Tibial artery (tissue), 4 donors: ENCODE data around the gene ITGA5.
"Not testable (repeated sequence)": the region's sequence is repeated elsewhere in the genome, so short reads cannot be mapped to it uniquely, and the experiment has no call there.

Experiments
- DNase-seq, 2 donors: peaks; one replicate each; pipeline ENCODE4 v3.0.0-alpha.2; 2019
- H3K27ac ChIP-seq, 2 donors: fragments of 200-600 bp; sonication (generic) in 1 of 2; 1 replicate in 1 of 2; 2 replicates in 1 of 2; pipeline ENCODE4 v1.5.1; 2018 to 2019; ENCODE audit warnings: mild to moderate bottlenecking in 1 of 2
- H3K27me3 ChIP-seq, 2 donors: fragments of 200-600 bp; sonication (generic) in 1 of 2; one replicate each; pipeline versions ENCODE4 v1.5.1 to v1.6.0; 2016 to 2019
- H3K36me3 ChIP-seq, 3 donors: fragments of 200-600 bp; sonication (generic) in 2 of 3; one replicate each; pipeline ENCODE4 v1.5.1; 2016 to 2019; ENCODE audit warnings: mild to moderate bottlenecking in 2 of 3
- H3K4me1 ChIP-seq, 4 donors: fragments of 200-600 bp; sonication (generic) in 2 of 4; 1 replicate in 3 of 4; 2 replicates in 1 of 4; pipeline ENCODE4 v1.5.1; 2016 to 2019
- H3K4me3 ChIP-seq, 2 donors: fragments of 200-600 bp; sonication (generic) in 1 of 2; 1 replicate in 1 of 2; 2 replicates in 1 of 2; pipeline ENCODE4 v1.5.1; 2018 to 2019; ENCODE audit warnings: mild to moderate bottlenecking in 2 of 2
- H3K9me3 ChIP-seq, 3 donors: fragments of 200-600 bp; sonication (generic) in 1 of 3; one replicate each; pipeline ENCODE4 v1.5.1; 2016 to 2019
- intact Hi-C: fragments of 100-400 bp; cut with DNase I; formaldehyde crosslinking; loops from one replicate; pipeline ENCODE4 v1.15.0; 2023; ENCODE audit warnings: low total_unique reads
- TF ChIP-seq, protein P1 (sequence below), 2 experiments: fragments of 200-600 bp in 1 of 2; fragments of 450-650 bp in 1 of 2; IDR thresholded peaks; one replicate each; pipeline ENCODE4 v1.5.1; 2017 to 2019; ENCODE audit warnings: antibody characterized with exemption in 2 of 2, mild to moderate bottlenecking in 1 of 2, moderate library complexity in 1 of 2

The ITGA5 gene

DNA sequence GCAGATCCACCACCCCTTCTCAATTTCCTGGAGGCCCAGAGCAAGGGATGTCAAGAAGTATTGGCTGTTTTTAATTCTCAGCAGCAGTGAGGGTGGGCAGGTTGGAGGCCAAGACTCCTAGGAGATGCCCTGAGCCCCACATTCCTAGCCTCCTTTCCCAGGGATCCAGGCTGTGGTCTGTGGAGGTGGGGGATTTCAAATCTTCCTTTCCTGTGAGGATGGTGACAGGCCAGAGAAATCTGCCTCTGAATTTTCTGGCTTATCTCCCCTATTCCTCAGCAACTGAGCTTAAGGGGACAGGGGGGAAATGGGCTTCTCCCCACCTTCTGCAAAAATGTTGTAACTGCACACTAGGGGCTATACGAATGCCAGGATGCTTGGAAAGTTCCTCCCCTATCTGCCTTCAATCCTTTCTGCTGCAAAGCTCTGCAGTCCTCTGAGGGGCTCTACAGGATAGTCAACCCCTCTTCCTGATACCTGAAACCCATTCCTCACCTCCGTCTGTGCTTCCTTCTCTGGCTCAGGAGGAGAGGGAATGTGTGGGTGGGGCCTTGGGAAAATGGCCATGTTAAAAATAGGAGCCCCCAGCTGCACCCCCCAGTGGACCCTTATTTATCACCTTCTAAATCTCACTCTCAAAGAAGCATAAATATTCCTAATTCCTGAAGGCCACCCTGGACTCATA lies 61.4 kb downstream of the ITGA5 start:
- no peaks in the 10 kb centered on the region for H3K9me3 ChIP-seq
- H3K36me3 ChIP-seq: no peaks in the 10 kb centered on the region
- intact Hi-C loops: loop anchor here (2.0 kb wide), 1 partner anchor 77 kb away; the partner anchor contains the start of genes CBX5 and HNRNPA1
- TF ChIP-seq, protein P1, sequence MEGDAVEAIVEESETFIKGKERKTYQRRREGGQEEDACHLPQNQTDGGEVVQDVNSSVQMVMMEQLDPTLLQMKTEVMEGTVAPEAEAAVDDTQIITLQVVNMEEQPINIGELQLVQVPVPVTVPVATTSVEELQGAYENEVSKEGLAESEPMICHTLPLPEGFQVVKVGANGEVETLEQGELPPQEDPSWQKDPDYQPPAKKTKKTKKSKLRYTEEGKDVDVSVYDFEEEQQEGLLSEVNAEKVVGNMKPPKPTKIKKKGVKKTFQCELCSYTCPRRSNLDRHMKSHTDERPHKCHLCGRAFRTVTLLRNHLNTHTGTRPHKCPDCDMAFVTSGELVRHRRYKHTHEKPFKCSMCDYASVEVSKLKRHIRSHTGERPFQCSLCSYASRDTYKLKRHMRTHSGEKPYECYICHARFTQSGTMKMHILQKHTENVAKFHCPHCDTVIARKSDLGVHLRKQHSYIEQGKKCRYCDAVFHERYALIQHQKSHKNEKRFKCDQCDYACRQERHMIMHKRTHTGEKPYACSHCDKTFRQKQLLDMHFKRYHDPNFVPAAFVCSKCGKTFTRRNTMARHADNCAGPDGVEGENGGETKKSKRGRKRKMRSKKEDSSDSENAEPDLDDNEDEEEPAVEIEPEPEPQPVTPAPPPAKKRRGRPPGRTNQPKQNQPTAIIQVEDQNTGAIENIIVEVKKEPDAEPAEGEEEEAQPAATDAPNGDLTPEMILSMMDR (IDR thresholded peaks at IDR 0.05): no peak
- no peak overlapping the region for H3K4me3 ChIP-seq
- peaks cover 0 to 33% (median 16%) of the 10 kb centered on the region in 4 donors for H3K4me1 ChIP-seq
- no peaks in the 10 kb centered on the region for H3K27me3 ChIP-seq
- peak overlapping the region; percentile 87 to 92 for H3K27ac ChIP-seq
- DNase-seq: no peak

DNA sequence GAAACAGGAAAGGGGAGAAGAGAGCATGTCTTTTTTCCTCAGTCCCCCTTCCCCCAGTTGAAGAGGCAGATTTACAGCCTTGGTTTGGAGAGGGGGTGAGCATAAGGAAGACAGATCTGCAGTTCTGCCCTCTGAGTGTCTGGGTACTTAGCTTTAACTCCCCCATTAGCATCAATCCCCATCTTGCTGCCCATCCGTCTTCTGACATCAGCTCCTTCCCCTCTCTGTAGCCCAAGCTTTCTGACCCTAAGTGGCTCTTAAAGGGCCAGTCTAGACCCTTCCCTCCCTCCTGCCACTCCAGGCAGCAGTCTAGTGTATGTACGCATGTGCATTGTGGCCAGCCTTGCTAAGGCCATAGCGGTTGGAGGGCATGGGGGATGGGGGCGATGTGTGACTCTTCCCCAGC lies 62.1 kb downstream of the ITGA5 start:
- TF ChIP-seq, protein P1 (IDR thresholded peaks at IDR 0.05): no peak
- Histone ChIP-seq H3K36me3 (no peaks in the 10 kb centered on the region), H3K4me3 (no peak overlapping the region), H3K9me3 (no peaks in the 10 kb centered on the region), H3K27me3 (no peaks in the 10 kb centered on the region), H3K4me1 (peaks cover 0 to 40% (median 23%) of the 10 kb centered on the region in 4 donors), H3K27ac (no peak overlapping the region)
- intact Hi-C loops: no loop called here
- no peak for DNase-seq

DNA sequence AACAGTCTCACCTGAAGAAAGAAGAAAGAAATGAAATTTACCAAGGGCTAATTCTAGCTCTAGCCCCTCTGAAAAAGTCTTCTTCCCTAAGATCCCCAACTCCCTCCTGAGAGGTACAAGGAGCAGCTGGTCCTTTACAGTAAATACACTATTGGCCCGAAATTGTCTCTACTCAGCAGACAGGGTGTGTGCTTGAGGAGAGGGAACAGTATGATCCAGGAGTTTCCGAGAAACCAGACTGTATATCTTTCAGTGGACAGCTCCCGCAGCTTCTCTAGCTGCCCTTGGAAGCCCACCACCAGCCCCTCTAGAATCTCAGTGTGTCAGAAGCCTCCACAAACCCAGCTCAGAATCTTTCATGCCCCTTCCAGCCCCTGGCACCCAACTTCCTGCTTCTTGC lies 62.8 kb downstream of the ITGA5 start:
- Histone ChIP-seq H3K9me3 (no peaks in the 10 kb centered on the region), H3K4me1 (peaks cover 0 to 46% (median 25%) of the 10 kb centered on the region in 4 donors), H3K36me3 (peaks cover 0 to 5% (median 2%) of the 10 kb centered on the region in 3 donors), H3K27ac (no peak overlapping the region), H3K4me3 (no peak overlapping the region), H3K27me3 (no peaks in the 10 kb centered on the region)
- intact Hi-C loops: no loop called here
- TF ChIP-seq, protein P1 (IDR thresholded peaks at IDR 0.05): no peak
- DNase-seq: no peak

DNA sequence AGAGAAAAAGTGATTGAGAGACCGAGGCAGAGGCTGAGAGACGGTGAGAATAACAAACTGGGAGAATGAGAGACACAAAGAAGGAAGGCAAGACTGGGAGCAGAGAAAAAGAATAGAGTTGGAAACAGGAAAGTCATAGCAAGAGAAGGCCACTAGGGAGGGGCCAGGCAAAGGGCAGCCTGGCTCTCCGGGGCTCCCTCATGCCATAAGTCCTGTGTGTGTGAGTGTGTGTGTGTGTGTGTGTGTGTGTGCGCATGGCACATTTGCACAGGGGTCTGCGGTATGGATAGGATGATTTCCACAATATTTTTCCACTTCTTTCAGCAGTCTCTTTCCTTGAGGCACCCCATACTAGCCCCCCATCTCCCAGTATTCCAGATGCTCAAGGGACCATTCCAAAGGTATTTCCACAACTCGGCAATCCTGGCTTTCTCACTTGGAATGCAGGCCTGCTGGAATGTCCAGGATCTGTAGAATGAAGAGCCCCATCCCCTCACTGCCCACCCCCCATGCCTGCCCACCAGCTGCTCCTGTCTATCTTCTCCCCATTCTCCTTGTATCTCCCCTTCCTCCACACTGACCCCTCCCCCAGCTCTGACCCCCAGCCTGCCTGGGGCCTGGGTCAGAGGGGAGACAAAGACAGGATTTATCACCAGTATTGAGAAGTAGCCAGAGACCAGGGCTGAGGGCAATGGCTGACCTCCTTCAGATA lies 63.8 kb downstream of the ITGA5 start:
- TF ChIP-seq, protein P1 (IDR thresholded peaks at IDR 0.05): no peak
- intact Hi-C loops: no loop called here
- H3K4me3 ChIP-seq: no peak overlapping the region
- peaks cover 5 to 14% (median 11%) of the 10 kb centered on the region in 3 donors for H3K36me3 ChIP-seq
- no peaks in the 10 kb centered on the region for H3K9me3 ChIP-seq
- H3K27me3 ChIP-seq: no peaks in the 10 kb centered on the region
- H3K4me1 ChIP-seq: peaks cover 0 to 37% (median 22%) of the 10 kb centered on the region in 4 donors
- no peak overlapping the region for H3K27ac ChIP-seq
- DNase-seq: no peak

DNA sequence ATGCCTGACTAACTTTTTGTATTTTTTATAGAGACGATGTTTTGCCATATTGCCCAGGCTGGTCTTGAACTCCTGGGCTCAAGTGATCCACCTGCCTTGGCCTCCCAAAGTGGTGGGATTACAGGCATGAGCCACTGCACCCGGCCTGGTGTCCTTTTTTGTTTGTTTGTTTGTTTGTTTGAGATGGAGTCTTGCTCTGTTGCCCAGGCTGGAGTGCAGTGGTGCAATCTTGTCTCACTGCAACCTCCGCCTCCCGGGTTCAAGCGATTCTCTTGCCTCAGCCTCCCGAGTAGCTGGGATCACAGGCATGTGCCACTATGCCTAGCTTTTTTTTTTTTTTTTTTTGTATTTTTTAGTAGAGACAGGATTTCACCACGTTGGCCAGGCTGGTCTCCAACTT lies 64.8 kb downstream of the ITGA5 start:
- H3K27ac ChIP-seq, intact Hi-C loops, H3K4me3 ChIP-seq, H3K9me3 ChIP-seq, H3K27me3 ChIP-seq, DNase-seq: not testable (repeated sequence)
- Histone ChIP-seq H3K4me1 (peaks cover 0 to 31% (median 19%) of the 10 kb centered on the region in 4 donors), H3K36me3 (peaks cover 14 to 24% (median 20%) of the 10 kb centered on the region in 3 donors)
